NCI-H82 (cell line): ENCODE data around the gene IL22RA2.
"Not testable (repeated sequence)": the region's sequence is repeated elsewhere in the genome, so short reads cannot be mapped to it uniquely, and the experiment has no call there.

Experiments used
- DNase-seq: peaks from one replicate; lab custom pipeline; 2025; lab: John Stamatoyannopoulos, UW

IL22RA2 gene

GRCh38 chr6:137123078-137123477 lies 50.4 kb downstream of the IL22RA2 start:
- DNase-seq: no peak

DNA sequence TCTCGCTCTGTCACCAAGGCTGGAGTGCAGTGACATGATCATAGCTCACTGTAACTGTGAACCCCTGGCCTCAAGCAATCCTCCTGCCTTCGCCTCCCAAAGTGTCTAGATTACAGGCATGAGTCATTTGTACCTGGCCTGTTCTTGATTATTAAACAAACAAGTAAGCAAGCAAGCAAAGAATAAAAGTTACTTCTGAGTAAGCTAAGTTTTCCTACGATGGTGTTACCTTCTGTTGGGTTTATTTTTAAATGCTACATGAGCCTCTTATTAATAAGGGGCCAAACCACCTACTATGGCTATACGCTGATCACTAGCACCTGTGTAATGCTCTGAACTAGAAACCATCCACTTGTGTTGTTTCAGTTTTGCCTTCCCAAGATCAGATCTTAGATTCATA lies 50.8 kb downstream of the IL22RA2 start:
- no peak for DNase-seq

DNA sequence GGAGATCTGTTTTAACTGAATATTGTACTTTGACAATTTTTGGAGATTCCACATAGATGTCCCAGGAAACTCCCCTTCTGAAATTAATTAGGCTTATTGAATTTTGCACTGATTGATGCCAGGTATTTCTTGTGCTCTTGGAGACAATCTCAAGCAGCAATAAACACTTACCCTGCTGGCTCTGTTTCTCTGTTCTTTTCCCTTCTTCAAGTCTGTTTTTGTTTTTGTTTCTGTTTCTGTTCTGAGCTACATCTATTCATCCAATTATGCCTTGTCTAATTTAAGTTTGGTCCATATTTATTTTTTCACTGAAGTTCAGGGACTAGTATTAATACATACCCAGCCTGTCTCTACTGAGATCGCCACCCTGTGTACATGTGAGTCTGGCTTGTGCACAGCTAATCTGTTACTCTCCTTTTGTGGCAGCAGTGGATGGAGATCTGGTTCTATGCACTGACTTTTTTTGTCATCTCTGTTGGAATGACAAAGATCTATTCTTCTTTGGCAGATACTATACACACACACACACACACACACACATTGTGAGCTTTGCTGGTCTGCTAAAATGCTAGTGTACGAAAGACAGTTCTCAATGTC lies 51.9 kb downstream of the IL22RA2 start:
- DNase-seq: no peak

GRCh38 chr6:137120748-137121147 lies 52.7 kb downstream of the IL22RA2 start:
- DNase-seq: no peak

- no peak for DNase-seq
These were observed 54.0 kb downstream of the IL22RA2 start for GRCh38 chr6:137119196-137120104.

DNA sequence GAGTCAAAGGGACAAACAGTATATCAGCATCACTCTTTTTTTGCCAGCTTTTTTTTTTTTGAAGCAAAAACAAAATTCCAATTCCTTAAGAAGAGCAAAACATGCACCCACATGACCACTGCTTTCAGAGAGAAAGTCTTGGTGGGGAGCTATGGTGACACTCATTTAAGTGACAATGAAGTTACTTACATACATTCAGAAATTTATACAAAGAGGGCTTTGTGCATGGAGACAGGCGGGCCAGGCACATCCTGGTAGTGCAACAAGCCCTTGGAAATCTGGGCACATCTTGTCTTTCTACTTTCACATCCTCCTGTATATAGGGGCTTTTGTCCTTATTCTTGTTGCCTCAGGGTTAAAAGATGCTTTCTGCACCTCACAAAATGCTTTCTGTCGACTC lies 55.9 kb downstream of the IL22RA2 start:
- DNase-seq: no peak

DNA sequence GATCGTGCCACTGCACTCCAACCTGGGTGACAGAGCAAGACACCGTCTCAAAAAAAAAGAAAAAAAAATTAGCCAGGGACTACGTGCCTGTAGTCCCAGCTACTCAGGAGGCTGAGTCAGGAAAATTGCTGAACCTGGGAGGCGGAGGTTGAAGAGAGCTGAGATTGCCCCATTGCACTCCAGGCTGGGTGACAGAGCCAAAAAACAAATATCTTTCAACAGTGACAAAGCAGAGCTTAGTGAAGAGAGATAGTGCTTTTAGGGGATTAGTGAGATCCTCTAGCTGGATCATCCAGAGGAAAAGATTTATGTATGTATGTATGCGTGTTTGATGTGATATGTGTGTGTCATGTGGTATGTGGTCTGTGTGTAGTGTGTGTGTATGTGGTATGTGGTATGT lies 56.6 kb downstream of the IL22RA2 start:
- peak; percentile 19 for DNase-seq

DNA sequence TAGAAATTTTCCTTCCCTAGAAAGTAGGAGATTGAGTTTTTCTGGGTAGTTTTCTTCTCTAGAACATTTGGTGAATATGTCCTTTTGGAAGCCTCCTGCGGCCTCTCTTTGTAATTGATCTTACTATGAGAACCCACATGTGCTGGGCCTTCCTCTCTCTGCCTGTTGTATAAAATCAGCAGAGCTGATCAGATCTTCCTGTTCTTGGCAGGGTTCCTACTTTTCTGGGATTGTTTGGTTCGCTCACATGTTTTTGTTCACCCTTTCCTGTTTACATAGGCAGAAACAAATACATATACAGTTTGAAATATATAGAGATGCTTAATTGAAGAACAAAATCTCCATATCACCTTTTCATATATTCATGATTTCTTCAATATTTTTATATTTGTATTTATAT lies 57.8 kb downstream of the IL22RA2 start:
- DNase-seq: no peak

- DNase-seq: no peak
These were observed 61.4 kb downstream of the IL22RA2 start for GRCh38 chr6:137112067-137112355.

GRCh38 chr6:137111296-137112066 lies 62.0 kb downstream of the IL22RA2 start:
- DNase-seq: peak; percentile 17

DNA sequence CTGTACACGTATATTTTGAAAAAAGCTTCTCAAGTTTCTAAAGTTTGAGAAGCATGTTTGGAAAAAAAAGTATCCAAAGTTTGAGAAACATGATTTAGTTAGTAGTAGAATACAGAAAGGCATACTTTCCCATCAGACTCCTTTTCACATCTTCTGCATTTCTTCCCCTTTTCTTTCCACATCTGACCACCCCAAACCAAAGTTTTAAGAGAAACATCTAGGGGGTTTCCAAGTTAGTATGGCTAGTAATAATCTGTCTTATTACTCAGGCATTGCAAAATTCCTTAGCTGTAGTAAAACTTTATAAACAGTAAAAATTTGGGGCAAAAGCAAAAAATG lies 65.7 kb downstream of the IL22RA2 start:
- DNase-seq: no peak

DNA sequence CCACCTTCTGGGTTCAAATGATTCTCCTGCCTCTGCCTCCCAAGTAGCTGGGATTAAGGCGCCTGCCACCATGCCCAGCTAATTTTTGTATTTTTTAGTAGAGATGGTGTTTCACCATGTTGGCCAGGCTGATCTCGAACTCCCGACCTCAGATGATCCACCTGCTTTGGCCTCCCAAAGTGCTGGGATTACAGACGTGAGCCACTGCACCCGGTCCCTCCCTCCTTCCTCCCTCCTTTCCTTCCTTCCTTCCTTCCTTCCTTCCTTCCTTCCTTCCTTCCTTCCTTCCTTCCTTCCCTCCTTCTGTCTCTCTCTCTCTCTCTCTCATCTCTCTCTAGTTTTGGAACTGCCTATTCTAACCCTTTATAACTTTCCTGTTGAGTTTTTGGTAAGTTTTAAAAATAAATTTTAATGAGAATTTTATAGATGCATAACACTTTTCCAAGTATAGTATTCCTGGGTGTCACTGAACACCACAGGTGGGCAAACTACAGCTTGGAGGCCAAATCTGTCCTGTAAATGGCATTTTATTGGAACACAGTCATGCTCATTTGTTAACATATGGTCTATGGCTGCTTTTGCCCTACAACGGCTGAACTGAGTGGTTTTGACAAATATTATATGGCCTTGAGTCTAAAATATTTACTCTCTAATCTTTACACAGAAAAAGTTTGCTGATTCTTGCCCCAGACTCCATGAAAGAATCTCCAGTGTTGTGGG lies 66.2 kb downstream of the IL22RA2 start:
- not testable (repeated sequence) for DNase-seq

DNA sequence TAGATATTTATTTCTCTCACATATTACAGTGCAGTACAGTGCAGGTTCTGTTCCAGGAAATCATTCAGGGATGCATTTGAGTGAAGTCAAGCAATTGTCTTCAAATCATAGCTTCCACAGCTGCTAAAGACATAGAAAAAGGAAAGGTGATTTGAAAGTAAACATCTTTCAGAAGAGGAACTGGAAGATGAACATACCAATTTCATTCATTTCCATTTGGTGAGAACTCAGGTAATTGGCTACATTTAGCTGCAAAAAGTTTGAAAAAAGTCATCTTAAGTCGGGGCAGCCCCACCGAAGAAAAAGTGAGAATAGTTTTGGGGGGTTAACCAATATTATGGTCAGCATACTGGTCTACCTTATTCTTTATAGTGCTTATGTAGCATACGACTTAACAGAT lies 67.3 kb downstream of the IL22RA2 start:
- DNase-seq: no peak

DNA sequence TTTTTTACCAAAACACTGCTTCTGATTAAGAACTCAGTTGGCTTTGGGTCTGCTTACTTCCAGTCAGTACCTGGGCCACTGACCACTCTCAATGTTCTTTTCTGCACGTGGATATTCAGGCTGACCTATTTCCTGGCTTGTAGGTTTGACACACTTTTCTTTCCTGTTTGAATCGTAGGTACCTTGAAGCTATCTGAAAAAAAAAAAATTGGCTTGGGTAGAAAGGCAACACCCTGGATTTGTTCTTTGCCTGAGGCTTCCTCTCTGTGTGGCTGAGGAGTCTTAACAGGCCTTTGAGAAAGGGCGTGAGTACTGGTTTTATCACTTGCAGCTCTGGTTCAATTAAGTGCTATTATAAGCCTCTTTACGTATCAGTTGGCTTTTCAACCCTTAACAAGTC lies 68.1 kb downstream of the IL22RA2 start:
- DNase-seq: no peak

- DNase-seq: no peak
These were observed 68.5 kb downstream of the IL22RA2 start for GRCh38 chr6:137104926-137105325.

GRCh38 chr6:137102851-137103492 lies 70.5 kb downstream of the IL22RA2 start:
- DNase-seq: no peak

GRCh38 chr6:137102050-137102848 lies 71.2 kb downstream of the IL22RA2 start:
- no peak for DNase-seq

DNA sequence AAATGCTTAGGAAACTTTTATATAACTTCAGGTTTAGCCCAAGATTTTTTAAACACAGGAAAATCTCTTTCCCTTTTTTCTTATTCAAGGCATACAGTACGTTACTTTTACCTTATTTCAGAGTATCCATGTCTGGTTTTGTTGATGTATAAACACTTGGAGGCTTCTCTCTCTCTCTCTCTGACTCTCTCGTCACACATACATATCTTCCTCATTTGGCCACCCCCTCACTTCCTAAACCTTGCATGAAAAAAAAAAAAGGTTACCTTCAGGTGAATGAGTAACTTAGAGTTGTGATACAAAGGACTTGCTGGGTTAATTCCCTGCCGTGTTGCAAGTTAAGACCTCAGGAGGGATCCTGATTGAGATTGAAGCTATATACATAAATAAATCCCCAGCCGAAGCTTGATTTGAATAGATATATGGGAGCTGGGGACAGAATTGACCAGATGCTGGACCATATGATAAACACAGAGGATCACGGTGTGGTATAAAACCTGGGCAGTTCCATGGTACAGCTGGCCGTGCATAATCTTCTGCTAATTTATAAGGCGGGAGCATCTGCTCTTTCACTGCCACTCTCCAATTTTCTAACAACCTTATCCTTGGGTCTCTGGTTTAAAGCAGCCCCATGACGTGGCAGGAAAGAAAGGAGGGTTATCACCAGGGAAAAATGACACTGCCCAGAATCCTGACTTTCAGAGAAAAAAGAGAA lies 73.6 kb downstream of the IL22RA2 start:
- peak; percentile 96 for DNase-seq

GRCh38 chr6:137097526-137097925 lies 75.9 kb downstream of the IL22RA2 start:
- no peak for DNase-seq

DNA sequence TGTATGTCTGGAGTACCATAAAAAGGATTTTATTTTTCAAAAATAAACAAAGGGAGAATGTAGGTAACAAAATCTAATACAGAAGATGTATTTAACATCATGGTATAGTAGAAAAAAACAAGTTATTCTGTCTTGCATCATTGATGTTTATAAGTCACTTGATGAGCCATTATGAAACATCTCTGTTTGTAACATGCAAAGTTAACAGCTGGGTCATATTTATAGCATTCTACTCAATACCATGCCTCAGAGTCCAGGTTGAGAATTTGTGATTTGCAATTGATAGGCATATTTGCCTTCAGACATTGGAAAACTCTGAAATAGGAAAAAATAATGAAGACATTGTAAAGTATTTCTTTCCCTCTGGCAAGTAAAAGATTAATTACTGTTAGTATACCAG lies 76.4 kb downstream of the IL22RA2 start:
- no peak for DNase-seq
